Measurements from ENCODE around the gene FRMD8.
"Not testable (repeated sequence)": the region's sequence is repeated elsewhere in the genome, so short reads cannot be mapped to it uniquely, and the experiment has no call there.

Gene FRMD8

DNA sequence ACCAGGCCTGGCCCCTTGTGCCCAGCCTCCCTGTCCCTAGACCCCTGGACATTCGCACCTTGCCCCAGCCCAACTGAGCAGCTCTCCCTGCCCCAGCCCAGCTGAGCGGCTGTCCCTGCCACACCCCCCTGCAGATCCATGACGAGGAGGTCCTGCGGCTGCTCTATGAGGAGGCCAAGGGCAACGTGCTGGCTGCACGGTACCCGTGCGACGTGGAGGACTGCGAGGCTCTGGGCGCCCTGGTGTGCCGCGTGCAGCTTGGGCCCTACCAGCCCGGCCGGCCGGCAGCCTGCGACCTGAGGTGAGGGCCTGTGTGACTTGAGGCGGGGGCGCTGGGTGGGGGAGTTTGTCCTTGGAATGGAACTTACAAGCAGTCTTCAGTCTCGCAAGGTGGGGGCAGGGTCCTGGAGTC is 7.7 kb downstream of the FRMD8 start:
- no peak for DNase-seq

DNA sequence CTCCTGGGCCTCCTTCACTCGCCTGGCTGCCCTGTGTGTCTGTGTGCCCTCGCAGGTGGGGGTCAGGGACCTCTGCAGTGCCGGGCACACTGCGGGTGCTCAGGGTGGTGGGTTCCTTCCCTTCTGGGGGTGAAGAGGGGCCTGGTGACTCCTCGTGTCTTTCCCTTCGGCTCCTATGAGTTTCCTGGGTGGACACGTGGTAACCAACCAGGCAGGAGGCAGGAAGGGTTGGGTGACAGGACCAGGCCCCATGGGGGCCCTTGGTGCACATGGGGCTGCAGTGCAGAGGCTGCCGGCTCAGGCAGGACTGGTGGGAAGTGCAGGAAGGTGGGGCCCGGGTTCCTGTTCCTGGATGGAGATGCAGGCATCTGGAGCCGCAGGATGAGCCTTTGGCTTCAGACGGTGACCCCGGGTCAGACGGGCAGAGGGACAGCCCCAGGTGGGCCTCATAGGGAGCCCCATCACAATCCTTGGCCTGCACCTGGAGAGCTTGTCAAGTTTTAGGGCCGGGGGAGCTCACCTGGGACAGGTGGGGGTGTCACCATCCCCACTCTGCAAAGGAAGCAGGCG is 9.6 kb downstream of the FRMD8 start:
- no peak for DNase-seq

DNA sequence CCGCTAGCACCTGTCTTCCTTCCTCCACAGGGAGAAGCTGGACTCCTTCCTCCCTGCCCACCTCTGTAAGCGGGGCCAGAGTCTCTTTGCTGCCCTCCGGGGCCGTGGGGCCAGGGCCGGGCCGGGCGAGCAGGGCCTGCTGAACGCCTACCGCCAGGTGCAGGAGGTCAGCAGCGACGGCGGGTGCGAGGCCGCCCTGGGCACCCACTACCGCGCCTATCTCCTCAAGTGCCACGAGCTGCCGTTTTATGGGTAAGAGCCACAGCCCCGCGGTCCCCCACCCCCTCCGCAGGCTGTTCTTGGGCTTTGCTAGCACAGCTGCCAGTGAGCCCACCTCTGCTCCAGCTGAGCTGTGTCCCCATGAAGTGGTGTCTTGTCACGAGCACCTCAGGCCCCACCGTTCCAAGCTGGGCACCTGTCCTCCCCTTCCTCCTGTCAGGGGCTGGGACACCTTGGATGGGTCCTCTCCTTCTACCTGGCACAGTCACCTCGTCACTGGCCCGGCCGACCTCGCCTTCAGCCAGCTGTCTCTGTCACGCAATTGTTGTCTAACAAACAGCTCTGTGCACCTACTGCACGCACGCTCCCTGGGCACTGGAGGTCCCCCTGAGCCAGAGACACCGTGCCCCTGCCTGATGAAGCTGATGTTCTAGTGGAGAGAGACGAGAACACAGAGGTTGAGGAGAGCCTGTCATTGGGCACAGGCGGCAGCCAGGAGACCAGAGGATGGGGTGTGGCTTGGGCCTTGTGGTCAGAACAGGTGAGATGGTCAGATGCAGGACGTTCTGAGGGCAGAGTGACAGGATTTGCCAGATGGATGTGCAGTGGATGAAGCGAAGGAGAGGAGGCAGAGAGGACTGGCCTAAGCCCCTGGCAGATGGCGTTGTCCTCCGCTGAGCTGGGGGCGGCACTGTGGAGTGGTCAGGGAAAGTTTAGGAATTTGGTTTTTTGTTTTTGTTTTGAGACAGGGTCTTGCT is 10.6 kb downstream of the FRMD8 start:
- DNase-seq: no peak

DNA sequence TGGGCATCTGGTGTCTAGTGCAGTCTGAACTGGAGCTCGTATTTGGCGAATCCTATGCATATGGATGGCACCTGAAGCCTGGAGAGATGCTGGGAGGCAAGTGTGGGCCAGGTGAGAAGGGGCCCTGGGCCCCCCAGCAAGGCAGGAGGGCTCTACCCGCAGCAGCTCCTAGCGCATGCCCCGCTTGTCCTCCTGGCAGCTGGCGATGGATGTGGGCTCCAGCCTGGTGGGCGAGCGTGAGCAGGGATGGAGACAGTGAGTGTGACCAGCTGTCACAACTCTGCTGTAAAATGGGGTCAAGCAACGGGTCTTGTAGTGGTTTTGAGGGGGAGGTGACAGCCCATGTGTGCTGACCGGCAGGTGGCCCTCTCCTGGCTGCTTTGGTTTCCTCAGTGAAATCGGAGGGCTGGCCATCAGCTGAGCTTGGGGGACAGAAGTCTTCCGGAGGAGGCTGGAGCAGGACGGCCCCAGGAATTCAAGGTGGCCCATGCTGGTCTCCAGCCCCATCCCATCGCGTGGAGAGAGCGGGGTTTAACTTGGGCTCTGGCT is 12.0 kb downstream of the FRMD8 start:
- DNase-seq: no peak

DNA sequence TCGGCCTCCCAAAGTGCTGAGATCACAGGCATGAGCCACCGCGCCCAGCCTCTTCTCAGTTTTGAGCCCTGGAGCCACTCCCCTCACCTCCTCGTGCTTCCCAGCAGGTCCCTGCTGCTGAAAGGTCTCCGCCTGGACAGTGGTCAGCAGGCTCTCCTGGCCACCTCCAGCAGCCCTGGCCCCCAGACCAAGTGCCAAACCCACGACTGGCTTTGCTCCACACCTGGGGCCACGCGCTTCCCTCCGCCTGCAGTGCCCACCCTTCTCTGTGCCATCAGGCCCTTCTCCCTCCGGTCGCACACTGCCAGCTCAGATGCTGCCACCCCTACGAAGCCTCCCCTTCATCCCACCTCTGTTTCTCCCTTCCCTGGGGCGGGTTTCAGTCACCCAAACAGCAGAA is 12.8 kb downstream of the FRMD8 start:
- no peak for DNase-seq

DNA sequence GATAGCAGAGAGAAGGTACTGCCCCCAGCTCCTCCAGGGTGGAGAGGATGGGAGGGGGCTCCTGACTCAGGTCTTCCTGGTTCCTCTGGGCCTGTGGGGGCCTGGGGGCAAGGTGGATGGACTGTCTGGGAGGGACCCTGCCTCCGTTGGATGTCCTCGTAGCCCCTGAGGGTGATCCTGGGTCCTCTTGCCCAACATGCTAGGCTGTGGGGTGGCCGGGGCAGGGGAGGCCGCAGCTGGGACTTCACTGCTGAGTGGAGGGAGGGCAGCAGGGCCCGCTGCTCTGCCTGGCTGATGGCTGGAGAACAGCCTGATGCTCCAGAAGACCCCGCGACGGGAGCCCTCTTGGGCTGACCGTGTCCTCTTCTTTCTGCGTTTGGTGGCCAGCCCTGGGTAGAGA is 13.4 kb downstream of the FRMD8 start:
- DNase-seq: no peak

DNA sequence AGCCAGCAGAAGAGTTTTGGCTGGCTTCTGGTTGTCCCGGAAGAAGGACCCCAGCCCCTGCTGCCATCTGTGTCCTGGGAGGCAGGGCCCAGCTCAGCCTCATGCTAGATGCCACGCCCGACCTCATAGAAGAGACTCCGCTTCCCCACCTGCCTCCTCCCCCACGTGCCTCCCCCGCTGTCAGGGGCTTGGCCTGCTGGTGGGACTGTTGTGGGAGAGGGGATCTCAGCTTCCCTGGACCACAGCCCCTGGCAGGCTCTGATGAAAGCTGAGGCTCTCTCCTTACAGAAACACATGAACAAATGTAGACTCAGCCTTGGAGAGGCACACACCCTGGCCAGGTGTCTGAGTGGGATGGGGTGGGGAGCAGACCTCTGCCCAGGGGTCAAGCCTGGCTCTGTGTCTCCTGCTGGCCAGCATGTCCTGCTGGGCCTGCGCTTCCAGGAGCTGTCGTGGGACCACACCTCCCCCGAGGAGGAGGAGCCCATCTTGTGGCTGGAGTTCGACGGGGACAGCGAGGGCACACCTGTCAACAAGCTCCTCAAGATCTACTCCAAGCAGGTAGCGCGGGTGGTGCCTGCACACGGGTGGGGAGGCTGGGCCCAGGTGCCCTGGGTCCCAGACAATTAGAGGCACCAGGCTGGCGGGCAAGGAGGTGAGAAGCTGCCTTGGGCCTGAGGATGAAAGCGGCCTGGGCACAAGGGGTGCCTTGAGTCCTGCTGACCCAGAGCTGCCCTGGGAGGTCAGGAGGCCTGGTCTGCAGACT is 14.1 kb downstream of the FRMD8 start:
- DNase-seq: no peak

DNA sequence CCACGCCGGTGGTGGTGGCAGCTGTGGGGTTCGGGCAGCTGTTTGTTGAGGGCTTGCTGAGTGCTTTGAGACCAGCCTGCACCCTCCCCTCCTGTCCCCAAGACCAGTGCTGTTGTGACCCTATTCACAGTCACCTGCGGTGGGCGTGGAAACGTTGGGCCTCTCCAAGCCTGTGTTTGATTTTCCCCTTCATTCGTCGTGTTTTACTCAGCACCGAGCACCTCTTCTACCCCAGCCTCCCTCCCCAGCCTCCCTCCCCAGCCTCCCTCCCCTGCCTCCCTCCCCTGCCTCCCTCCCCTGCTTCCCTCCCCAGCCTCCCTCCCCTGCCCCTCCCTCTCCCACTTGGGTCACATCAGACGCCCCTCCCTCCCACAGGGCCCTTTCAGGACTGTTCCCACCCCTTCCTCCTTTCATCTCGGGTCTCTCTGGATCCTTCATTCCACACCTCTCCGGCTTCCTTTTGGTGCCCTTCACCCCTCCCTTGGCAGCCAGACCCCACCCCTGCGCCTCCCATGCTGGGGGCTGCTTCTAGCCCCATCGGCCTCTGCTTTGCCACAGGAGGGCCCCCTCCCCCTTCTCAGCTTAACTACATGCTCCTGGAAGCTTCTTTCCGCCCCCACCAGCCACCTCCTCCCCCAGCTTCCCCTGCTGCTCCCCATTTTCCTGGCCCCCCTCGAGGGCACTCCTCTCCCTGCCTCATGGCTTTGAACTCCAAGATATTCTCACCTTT is 14.8 kb downstream of the FRMD8 start:
- DNase-seq: no peak

DNA sequence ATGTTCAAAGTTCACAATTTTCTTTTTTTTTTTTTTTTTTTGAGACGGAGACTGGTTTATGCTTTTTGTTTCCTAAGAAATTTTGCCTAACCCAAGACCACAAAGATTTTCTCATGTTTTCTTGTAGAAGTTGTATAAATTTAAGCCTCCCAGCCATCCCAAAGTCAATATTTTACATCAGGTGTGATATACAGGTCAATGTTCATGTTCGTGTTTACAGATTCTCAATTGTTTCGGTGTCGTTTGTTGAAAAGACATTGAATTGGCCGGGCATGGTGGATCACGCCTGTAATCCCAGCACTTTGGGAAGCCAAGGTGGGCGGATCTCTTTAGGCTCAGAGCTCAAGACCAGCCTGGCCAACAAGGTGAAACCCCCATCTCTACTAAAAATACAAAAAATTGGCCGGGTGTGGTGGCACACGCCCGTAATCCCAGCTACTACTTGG is 15.4 kb downstream of the FRMD8 start:
- DNase-seq: no peak

DNA sequence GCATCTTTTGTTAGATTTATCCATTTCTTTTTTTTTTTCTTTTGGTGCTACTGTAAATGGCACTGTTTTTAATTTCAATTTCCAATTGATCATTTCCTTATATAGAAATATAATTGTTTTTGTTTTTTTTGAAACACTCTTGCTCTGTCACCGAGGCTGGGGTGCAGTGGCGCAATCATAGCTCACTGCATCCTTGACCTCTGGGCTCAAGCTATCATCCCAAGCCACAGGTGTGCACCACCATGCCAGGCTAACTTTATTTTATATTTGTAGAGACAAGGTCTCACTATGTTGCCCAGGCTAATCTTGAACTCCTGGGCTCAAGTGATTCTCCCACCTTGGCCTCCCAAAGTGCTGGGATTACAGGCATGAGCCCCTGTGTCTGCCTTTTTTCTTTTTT is 16.4 kb downstream of the FRMD8 start:
- DNase-seq: no peak

DNA sequence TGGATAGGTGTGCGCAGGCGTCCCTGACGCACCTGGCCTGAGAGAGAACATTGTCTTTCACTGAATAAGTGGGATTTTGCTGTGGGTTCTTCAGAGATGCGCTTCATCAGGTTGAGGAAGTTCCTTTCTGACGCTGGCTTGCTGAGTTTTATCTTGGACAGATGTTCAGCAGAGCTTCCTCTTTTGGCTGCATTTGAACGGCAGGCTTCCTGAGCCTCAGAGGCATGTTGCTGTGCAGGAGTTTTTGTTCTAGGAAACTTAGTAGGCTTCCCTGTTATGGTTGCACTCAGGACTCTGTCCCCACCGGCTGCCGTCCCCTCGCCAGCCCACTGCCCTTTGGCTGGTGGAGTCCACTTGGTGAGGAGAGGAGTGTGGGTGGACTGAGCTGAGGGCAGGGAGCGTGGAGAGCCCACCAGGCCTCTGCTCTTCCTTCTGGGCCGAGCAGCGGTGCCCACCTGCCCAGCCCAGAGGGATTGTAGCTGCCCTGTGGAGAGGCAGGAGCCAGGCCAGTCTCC is 17.2 kb downstream of the FRMD8 start:
- DNase-seq: no peak

DNA sequence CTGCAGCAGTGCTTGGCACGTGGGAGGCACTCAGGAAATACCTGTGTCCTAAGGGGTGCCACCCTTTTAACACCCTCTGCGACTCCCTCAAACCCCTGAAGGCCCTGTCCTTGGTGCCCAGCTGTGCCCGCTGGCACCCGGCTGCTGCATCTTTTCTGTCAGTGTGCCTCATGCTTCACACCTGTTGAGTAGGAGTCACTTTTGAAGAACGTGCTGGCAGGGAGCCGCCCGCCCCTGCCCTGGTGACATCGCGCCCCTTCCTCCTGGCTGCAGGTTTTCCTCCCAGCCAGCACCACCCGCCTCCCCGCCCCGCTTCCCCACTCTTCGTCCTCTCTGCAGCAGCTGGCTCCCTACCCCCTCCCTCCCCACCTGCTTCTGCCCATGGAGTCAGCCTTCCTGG is 17.8 kb downstream of the FRMD8 start:
- no peak for DNase-seq

DNA sequence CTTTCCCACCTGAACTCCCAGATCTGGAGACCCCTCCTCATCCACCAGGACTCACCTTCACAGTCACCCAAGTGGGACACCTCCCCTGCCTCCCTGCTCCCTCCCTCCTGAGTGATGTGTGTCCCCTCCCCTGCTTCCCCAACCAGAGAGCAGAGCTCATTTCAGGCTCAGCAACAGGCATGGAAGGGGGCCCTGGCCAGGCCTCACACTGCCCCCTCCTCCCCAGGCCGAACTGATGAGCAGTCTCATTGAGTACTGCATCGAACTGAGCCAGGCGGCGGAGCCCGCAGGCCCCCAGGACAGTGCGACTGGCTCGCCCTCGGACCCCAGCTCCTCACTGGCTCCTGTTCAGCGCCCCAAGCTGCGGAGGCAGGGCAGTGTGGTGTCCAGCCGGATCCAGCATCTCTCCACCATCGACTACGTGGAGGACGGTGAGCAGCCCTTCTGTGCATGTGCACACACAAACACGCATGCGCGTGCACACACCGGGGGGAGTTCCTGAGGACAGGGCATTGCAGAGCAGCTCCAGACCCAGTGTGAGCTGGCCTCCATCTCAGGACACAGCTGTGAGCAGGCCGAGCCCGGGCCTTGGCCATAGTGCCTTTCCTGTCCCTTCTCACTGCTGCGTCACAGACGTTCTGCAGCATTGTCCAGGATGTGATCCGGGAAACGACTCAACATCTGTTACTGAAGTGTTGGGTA is 18.4 kb downstream of the FRMD8 start:
- DNase-seq: no peak

DNA sequence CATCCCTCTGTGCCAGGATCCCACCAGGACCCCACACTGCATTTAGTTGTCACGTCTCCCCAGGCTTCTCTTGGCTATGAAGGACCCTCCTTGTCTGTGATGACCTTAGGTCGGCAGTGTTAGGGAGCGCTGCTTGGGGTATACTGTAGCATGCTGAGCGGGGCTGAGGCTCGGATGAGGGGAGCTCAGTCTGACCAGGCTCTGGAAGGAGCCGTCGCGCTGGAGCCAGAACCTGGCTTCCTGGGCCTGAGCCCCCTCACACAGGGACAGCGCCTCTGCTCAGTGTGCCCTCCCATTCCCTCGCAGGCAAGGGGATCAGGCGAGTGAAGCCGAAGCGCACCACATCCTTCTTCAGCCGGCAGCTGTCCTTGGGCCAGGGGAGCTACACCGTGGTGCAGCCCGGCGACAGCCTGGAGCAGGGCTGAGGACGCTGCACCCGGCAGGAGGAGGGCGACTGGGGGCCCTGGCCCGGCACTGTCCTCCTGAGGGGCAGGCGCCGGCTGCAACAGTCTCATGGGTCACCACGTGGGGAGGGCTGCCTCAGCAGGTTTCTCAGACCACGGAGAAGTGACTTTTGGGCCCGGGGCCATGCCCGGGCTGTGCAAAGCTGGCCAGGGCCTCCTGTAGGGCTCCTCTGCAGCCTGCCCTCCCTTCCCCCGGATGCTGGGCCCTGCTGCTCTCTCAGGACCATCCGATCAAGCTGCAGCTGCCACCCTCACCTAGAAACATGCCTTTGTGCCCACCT is 24.7 kb downstream of the FRMD8 start:
- no peak for DNase-seq

DNA sequence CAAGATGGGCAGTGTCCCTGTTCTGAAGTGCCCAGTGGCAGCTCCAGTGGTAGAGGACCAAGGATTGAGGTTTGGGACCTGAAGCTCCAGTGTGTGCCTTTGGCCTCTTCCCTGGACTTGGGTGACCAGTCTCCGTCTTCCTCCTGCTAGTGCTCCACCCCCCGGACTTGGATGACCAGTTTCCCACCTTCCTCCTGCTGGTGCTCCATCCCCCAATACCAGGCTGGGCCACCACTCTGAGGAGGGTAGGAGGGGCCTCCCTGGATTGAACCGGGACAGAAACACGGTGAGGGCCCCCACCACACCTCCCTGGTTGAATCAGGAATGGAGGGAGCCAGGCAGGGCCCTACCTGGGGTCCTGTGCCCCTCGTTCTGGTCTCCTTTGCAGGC is 25.2 kb downstream of the FRMD8 start:
- DNase-seq: no peak

DNA sequence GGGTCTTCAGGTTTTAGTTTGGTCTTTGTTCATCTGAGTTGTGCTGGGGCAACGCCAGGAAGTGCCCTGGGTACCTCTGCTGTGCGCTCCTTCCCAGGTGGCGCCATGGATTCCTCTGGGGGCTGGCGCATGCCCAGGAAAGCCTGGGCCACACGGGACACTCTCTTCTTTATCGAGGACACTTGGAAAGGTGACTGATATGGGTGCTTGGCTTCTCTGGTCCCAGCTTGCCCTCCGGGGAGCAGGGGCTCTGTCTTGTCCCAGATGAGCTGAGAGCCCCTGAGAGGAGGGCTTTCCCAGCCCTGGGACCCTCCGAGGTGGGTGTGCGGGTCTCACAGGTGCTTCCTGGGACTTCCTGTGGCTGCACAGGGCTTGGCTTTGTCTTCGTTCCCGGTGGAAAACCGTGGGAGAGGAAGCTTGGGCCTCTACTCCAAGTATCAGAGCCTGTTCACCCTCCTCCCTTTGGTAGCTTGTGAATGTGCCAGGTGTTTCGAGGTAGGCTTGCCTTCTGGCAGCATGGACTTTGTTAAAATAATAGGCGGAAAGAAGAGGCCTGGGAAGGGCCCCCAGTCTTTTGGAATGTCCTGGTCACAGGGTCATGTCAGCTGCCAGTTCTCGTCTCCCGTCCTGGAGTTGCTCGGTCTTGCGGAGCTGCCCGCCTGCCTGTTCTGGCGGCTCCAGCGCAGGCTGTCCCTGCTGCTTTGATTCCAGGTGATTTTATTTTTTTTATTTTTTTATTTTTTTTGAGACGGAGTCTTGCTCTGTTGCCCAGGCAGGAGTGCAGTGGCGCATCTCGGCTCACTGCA is 26.0 kb downstream of the FRMD8 start:
- no peak for DNase-seq

DNA sequence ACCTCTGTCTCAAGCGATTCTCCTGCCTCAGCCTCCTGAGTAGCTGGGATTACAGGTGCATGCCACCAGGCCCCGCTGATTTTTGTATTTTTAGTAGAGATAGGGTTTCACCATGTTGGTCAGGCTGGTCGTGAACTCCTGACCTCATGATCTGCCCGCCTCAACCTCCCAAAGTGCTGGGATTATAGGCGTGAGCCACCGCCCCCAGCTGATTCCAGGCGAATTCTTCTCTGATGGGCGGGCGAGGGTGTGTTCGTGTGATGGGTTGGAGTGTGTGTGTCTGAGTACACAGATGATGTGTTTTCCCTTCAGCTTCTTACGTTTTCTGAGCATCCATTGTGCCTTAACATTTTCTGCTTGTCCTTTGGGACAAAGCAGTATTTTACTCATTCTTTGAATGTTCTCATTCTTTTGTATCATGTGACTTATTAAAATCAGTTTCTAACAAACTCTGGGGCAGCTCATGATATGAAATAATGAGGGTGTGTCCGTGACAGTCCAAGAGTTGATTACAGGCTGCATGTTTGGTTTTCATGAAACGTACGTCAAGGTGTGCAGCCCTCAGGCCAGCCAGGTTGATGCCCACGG is 26.7 kb downstream of the FRMD8 start:
- not testable (repeated sequence) for DNase-seq

DNA sequence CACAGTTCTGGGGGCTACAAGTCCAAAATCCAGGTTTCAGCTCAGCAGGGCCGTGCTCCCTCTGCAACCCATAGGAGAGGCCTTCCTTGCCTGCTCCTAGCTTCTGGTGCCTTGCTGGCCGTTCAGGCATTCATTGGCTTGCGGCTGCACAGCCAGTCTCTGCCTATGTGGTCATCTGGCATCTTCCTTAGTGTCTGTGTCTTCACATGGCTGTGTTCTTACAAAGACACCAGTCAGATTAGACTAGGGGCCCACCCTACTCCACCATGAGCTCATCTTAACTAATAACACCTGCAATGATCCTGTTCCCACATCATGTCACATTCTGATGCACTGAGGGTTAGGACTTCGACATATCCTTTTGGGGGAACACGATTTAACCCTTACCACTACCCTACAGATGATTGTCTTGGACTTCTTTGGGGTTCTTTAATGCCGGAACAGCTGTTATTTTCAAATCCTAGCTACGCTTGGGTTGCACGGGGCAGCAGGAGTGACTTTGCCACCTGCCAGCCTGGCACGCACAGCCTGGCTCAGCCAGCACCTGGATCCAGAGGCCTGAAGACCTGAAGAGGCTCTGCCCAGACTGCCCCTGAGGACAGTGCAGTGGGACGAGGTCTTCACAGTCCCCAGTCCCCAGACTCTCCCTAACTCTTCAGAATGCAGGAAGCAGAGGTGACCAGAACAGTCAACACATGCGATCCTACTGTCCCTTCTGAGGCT is 28.5 kb downstream of the FRMD8 start:
- DNase-seq: no peak

Measured in NCI-H526 treated with DMSO at 0.1 percent for 48 hours (cell line).